Measurements from ENCODE around the gene HSPG2. TPM values are rescaled to one million over a fixed set of nuclear protein-coding genes. Genes with fewer than 3 reads are reported as not detected.

HSPG2 gene
- total RNA-seq, 1 donor from 2014 or later = 257 TPM

DNA sequence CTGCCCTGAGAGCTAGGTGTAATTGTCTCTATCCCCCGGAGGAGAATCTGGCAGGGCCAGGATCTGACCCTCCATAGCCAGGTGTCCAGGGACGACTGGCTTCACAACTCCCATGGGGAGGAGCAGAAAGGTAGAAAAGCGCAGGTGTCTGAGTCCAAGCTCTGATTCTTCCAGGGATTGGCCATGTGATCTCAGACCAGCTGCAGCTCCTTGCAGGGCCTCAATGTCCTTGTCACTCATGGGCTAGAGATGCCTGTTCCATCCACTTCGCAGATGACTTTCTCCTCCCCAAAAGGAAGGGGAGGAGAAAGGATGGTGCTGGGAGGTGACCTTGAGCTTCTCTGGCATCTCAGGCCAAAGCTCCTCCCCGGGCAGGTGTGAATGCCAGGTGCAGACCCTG, 22.7 kb downstream of the HSPG2 start:
- intact Hi-C loops (cut with micrococcal nuclease) = no loop called here
- Histone ChIP-seq H3K4me3 (no peak overlapping the region), H3K9me3 (replicated peaks) (no peaks in the 10 kb centered on the region), H3K27me3 (ENCODE audit: low read depth) (no peaks in the 10 kb centered on the region), H3K36me3 (peaks cover 15% of the 10 kb centered on the region), H3K4me1 (peaks cover 100% of the 10 kb centered on the region), H3K27ac (replicated peaks) (peak overlapping the region; percentile 90)
- no peak for DNase-seq
- TF ChIP-seq, protein P1, sequence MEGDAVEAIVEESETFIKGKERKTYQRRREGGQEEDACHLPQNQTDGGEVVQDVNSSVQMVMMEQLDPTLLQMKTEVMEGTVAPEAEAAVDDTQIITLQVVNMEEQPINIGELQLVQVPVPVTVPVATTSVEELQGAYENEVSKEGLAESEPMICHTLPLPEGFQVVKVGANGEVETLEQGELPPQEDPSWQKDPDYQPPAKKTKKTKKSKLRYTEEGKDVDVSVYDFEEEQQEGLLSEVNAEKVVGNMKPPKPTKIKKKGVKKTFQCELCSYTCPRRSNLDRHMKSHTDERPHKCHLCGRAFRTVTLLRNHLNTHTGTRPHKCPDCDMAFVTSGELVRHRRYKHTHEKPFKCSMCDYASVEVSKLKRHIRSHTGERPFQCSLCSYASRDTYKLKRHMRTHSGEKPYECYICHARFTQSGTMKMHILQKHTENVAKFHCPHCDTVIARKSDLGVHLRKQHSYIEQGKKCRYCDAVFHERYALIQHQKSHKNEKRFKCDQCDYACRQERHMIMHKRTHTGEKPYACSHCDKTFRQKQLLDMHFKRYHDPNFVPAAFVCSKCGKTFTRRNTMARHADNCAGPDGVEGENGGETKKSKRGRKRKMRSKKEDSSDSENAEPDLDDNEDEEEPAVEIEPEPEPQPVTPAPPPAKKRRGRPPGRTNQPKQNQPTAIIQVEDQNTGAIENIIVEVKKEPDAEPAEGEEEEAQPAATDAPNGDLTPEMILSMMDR (IDR thresholded peaks at IDR 0.05; ENCODE audit: borderline replicate concordance) = no peak

DNA sequence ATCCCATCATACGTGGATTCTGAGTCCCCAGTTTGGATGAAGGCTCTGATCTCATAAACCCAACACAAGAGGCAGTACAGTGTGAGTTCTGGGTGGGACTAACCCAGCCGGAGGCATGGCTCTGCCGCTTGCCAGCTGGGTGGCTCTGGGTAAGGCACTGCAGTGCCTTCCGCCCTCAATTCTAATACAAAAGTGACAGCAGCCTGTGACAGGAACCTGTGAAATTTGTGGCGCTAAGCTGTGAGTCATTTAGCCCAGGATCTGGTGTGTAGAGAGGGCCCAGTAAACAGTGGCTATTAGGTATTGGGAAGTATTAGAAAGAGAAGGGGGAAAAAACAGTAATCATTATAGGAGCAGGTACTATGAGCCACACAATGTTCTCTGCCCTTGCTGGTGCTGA, 23.3 kb downstream of the HSPG2 start:
- H3K27ac ChIP-seq (replicated peaks) = peak overlapping the region; percentile 90
- H3K36me3 ChIP-seq = peaks cover 15% of the 10 kb centered on the region
- no peaks in the 10 kb centered on the region for H3K9me3 ChIP-seq (replicated peaks)
- H3K4me3 ChIP-seq = no peak overlapping the region
- TF ChIP-seq, protein P1 (IDR thresholded peaks at IDR 0.05; ENCODE audit: borderline replicate concordance) = no peak
- no peaks in the 10 kb centered on the region for H3K27me3 ChIP-seq (ENCODE audit: low read depth)
- intact Hi-C loops (cut with micrococcal nuclease) = no loop called here
- DNase-seq = no peak
- peaks cover 100% of the 10 kb centered on the region for H3K4me1 ChIP-seq

DNA sequence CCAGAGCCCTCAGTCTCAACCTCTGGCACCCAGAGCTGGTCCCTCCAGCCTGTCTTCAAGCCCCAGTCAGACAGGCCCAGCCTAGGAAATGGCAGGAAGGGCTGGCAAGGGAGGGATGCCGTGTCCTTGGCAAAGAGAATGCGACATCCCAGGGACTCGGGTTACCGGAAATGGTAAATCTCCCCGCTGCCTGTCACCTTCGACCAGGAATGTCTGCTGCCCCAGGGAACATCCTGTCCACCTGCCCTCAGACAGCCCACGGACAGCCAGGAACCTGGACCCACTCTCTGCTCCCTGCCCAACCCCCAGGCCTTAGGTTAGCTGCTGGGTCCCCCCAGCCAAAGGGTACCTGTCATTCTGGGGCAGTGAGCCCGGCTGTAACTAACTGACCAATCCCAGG, 23.9 kb downstream of the HSPG2 start:
- Histone ChIP-seq H3K9me3 (replicated peaks) (no peaks in the 10 kb centered on the region), H3K4me1 (peaks cover 100% of the 10 kb centered on the region), H3K27me3 (ENCODE audit: low read depth) (no peaks in the 10 kb centered on the region), H3K4me3 (no peak overlapping the region), H3K27ac (replicated peaks) (peak overlapping the region; percentile 90), H3K36me3 (peaks cover 11% of the 10 kb centered on the region)
- no peak for DNase-seq
- intact Hi-C loops (cut with micrococcal nuclease) = no loop called here
- TF ChIP-seq, protein P1 (IDR thresholded peaks at IDR 0.05; ENCODE audit: borderline replicate concordance) = no peak

DNA sequence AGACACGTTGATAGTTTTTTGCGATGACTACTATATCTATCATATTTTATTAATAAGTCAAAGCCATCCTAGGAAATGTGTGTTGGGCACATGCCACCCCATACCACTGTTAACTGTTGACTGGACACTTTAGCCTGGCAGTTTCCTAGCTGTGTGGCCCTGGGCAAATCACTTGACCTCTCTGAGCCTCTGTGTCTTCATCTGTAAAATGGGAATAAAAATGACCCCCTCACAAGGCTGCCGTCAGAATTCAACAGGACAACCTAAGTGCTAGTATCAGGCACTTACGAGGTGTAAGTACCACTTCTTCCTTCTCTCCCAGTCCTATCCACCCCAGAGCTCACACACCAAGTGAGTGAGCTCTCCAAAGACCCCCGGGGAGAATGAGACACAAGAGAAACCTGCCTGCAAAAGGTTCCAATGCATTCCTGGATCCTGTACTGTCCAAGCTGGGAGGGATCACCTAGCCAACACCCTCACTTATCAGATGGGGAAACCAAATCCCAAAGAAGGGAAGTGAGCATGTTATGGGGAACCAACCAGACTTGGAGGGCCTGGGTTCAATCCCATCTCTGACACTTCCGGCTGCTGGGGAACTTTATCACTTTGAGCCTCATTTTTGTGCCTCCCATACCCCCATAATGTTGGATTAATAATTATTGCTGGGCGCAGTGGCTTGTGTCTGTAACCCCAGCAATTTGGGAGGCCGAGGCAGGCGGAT, 24.9 kb downstream of the HSPG2 start:
- Histone ChIP-seq H3K9me3 (replicated peaks) (no peaks in the 10 kb centered on the region), H3K27ac (replicated peaks) (peak overlapping the region; percentile 90), H3K36me3 (peaks cover 8% of the 10 kb centered on the region), H3K4me3 (peak overlapping the region; percentile 10), H3K4me1 (peaks cover 100% of the 10 kb centered on the region), H3K27me3 (ENCODE audit: low read depth) (no peaks in the 10 kb centered on the region)
- intact Hi-C loops (cut with micrococcal nuclease) = no loop called here
- DNase-seq = no peak
- TF ChIP-seq, protein P1 (IDR thresholded peaks at IDR 0.05; ENCODE audit: borderline replicate concordance) = no peak

DNA sequence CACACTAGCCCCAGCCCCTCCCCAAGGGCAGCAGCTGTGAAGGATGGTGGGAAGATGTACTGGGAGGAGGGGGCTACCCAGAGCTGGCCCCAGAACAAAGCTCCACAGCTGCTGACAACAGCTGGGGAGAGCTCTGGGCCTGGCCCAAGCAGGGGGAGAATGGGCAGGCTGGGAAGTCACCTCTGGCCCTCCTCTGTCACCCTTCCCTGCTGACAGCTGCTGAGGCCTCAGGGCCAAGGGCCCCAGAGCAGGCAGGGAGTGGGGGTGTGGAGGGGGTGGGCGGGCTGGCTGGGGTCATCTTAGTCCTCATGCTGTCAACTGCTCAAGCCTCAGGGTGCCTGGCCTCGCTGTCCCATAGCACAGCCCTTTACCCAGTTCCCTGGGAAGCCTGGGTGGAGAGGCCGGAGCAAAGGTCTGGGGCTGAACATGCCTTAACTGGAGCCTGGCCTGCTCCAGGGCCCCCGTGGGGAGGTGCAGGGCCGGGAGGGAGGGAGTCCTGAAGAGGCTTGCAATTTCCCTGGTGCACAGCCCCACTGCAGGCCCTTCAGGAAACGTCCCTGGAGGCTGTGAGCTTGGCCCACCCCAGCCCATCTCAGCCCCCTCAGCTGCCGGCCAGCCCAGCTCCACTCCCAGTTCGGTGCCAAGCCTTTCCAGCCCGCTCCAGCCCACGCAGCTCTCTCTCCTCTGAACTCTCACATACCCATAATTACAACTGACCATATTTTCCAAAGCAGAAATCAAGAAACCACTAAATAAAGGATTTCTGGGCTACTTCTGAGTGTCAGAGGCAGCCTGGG, 25.7 kb downstream of the HSPG2 start:
- peaks cover 100% of the 10 kb centered on the region for H3K4me1 ChIP-seq
- intact Hi-C loops (cut with micrococcal nuclease) = no loop called here
- peak overlapping the region; percentile 10 for H3K4me3 ChIP-seq
- TF ChIP-seq, protein P1 (IDR thresholded peaks at IDR 0.05; ENCODE audit: borderline replicate concordance) = no peak
- peak; percentile 82 for DNase-seq
- peaks cover 4% of the 10 kb centered on the region for H3K36me3 ChIP-seq
- H3K9me3 ChIP-seq (replicated peaks) = no peaks in the 10 kb centered on the region
- H3K27me3 ChIP-seq (ENCODE audit: low read depth) = no peaks in the 10 kb centered on the region
- peak overlapping the region; percentile 90 for H3K27ac ChIP-seq (replicated peaks)

Measured in left ventricle myocardium inferior (tissue), 1 donor.